Measurements from ENCODE around the gene ANGPTL7.

- TF ChIP-seq GATA3 (IDR thresholded peaks at IDR 0.05; ENCODE audit: low read depth, low read length) (no peak), GATA2 (IDR thresholded peaks at IDR 0.05; ENCODE audit: low read depth, low read length) (no peak)
Measured at GRCh38 chr1:11184973-11185372, 4.2 kb upstream of the ANGPTL7 start.
